Caco-2 (cell line): Measurements from ENCODE around the gene RAPGEF2. TPM values are rescaled to one million over a fixed set of nuclear protein-coding genes. Genes with fewer than 3 reads are reported as not detected.
"Not testable (repeated sequence)": the region's sequence is repeated elsewhere in the genome, so short reads cannot be mapped to it uniquely, and the experiment has no call there.

Experiments
- BruUV-seq: library from RNA; stranded (reverse); fragments of 400-500 nt; replicated peaks from 2 replicates; lab custom pipeline; 2021; lab: Mats Ljungman, UMichigan
- CTCF ChIA-PET: fragments of 300-600 bp; sonication (Branson Sonifier 250); formaldehyde crosslinking; loops from one replicate; lab custom pipeline; 2022; ENCODE audit warnings: antibody characterized with exemption; lab: Charles Lee
- POLR2A ChIA-PET: fragments of 300-600 bp; sonication (Branson Sonifier 250); formaldehyde crosslinking; loops from one replicate; lab custom pipeline; 2022; ENCODE audit warnings: antibody characterized with exemption; lab: Charles Lee
- DNase-seq, 2 experiments: peaks; one replicate each; pipeline versions ENCODE4 v3.0.0 to v3.0.0-alpha.2; 2020 to 2022
- H3K27me3 ChIP-seq: replicated peaks from 2 replicates; pipeline ENCODE4 v1.6.0; 2011; ENCODE audit warnings: low read length; ENCODE audit not compliant: control insufficient read depth, insufficient read depth
- H3K36me3 ChIP-seq: 2 replicates; pipeline ENCODE4 v1.5.1; 2011; ENCODE audit warnings: low read length; ENCODE audit not compliant: control insufficient read depth, insufficient read depth
- H3K4me1 ChIP-seq: fragments of 250-450 bp; sonication (Bioruptor Pico); 2 replicates; pipeline ENCODE4 v1.5.1; 2020; ENCODE audit warnings: mild to moderate bottlenecking
- H3K4me3 ChIP-seq: 2 replicates; pipeline ENCODE4 v1.5.1; 2011; ENCODE audit warnings: low read depth, mild to moderate bottlenecking, control low read depth, low read length
- H3K9me3 ChIP-seq: fragments of 250-450 bp; sonication (Bioruptor Pico); 2 replicates; pipeline ENCODE4 v1.5.1; 2020; ENCODE audit warnings: mild to moderate bottlenecking, moderate library complexity
- H3K27ac Mint-ChIP-seq: one replicate; pipeline ENCODE4 v1.8.0; 2022; ENCODE audit warnings: mixed read lengths; ENCODE audit not compliant: unreplicated experiment
- H3K27me3 Mint-ChIP-seq: one replicate; pipeline ENCODE4 v1.8.0; 2022; ENCODE audit warnings: mixed read lengths; ENCODE audit not compliant: insufficient read depth, unreplicated experiment
- H3K36me3 Mint-ChIP-seq: one replicate; pipeline ENCODE4 v1.8.0; 2022; ENCODE audit warnings: mild to moderate bottlenecking, mixed read lengths; ENCODE audit not compliant: insufficient read depth, unreplicated experiment
- H3K4me1 Mint-ChIP-seq: one replicate; pipeline ENCODE4 v1.8.0; 2022; ENCODE audit warnings: low read depth, mixed read lengths; ENCODE audit not compliant: unreplicated experiment
- H3K4me3 Mint-ChIP-seq: one replicate; pipeline ENCODE4 v1.8.0; 2022; ENCODE audit warnings: mild to moderate bottlenecking, moderate library complexity, mixed read lengths; ENCODE audit not compliant: unreplicated experiment
- H3K9me3 Mint-ChIP-seq: one replicate; pipeline ENCODE4 v1.8.0; 2022; ENCODE audit warnings: mixed read lengths; ENCODE audit not compliant: unreplicated experiment
- CTCF ChIP-seq, 2 experiments: fragments of 200-600 bp in 1 of 2; IDR thresholded peaks; 1 replicate in 1 of 2; 2 replicates in 1 of 2; pipeline versions ENCODE4 v1.5.1 to v1.8.0; 2011 to 2022; ENCODE audit warnings: antibody characterized with exemption in 1 of 2, control low read depth in 1 of 2, inconsistent platforms in 1 of 2, low read depth in 1 of 2, low read length in 1 of 2, mild to moderate bottlenecking in 1 of 2, moderate library complexity in 1 of 2; ENCODE audit not compliant: insufficient read depth in 1 of 2, severe bottlenecking in 1 of 2, unreplicated experiment in 1 of 2
- intact Hi-C: fragments of 100-400 bp; cut with micrococcal nuclease; formaldehyde crosslinking; loops from one replicate; pipeline ENCODE4 v1.10.0; 2022; ENCODE audit not compliant: unreplicated experiment
- total RNA-seq: library from RNA; stranded (reverse); gene quantifications from 2 replicates; pipeline ENCODE4 v1.2.3, GENCODE V29; 2022

Gene RAPGEF2
- total RNA-seq, 1 experiment from 2014 or later: 67.6 TPM

- H3K4me1 Mint-ChIP-seq, H3K36me3 ChIP-seq, H3K4me3 Mint-ChIP-seq, H3K4me1 ChIP-seq, H3K9me3 Mint-ChIP-seq, H3K27me3 ChIP-seq, H3K27me3 Mint-ChIP-seq, H3K4me3 ChIP-seq, POLR2A ChIA-PET, BruUV-seq, H3K9me3 ChIP-seq: not testable (repeated sequence)
- intact Hi-C loops: loop anchor here (5.0 to 10.0 kb wide), 2 partner anchors 89 to 461 kb away; no protein-coding TSS in a partner anchor
- peak; percentile 36 to 40 for TF ChIP-seq CTCF (IDR thresholded peaks at IDR 0.05; ENCODE audit: insufficient read depth in 1 of 2, low read depth in 1 of 2, low read length in 1 of 2, severe bottlenecking in 1 of 2, unreplicated experiment in 1 of 2)
- Mint-ChIP-seq H3K36me3 (peaks cover 33% of the 10 kb centered on the region), H3K27ac (peak overlapping the region; percentile 3)
- DNase-seq: peak; percentile 58 to 63
- CTCF ChIA-PET: interaction anchor here (0.6 kb wide), 1 partner anchor 342 kb away, joined by 3 read pairs; no protein-coding TSS in a partner anchor
These were observed 213.0 kb downstream of the RAPGEF2 start for GRCh38 chr4:159315879-159316278.

- H3K9me3 Mint-ChIP-seq: no peaks in the 10 kb centered on the region
- BruUV-seq: no TSS peak
- Histone ChIP-seq H3K27me3 (no peaks in the 10 kb centered on the region), H3K4me1 (no peaks in the 10 kb centered on the region), H3K9me3 (no peaks in the 10 kb centered on the region), H3K36me3 (0 out of 2 replicates have a peak, but pooled peaks cover 1% of the 10 kb centered on the region), H3K4me3 (no peak overlapping the region)
- TF ChIP-seq CTCF (IDR thresholded peaks at IDR 0.05; ENCODE audit: insufficient read depth in 1 of 2, low read depth in 1 of 2, low read length in 1 of 2, severe bottlenecking in 1 of 2, unreplicated experiment in 1 of 2): no peak
- no peak for DNase-seq
- H3K4me3 Mint-ChIP-seq: no peak overlapping the region
- intact Hi-C loops: loop anchor here (5.0 to 10.0 kb wide), 2 partner anchors 90 to 462 kb away; no protein-coding TSS in a partner anchor
- no peak overlapping the region for H3K27ac Mint-ChIP-seq
- CTCF ChIA-PET: no interaction called here
- no peaks in the 10 kb centered on the region for H3K27me3 Mint-ChIP-seq
- POLR2A ChIA-PET: no interaction called here
- H3K36me3 Mint-ChIP-seq: peaks cover 33% of the 10 kb centered on the region
- H3K4me1 Mint-ChIP-seq: peaks cover 7% of the 10 kb centered on the region
These were observed 214.3 kb downstream of the RAPGEF2 start for GRCh38 chr4:159317203-159317602.

- H3K27ac Mint-ChIP-seq: no peak overlapping the region
- Histone ChIP-seq H3K36me3 (peaks cover 1% of the 10 kb centered on the region; the same call in 1 of the 2 replicates), H3K4me3 (no peak overlapping the region), H3K4me1 (no peaks in the 10 kb centered on the region), H3K27me3 (no peaks in the 10 kb centered on the region), H3K9me3 (no peaks in the 10 kb centered on the region)
- BruUV-seq: no TSS peak
- intact Hi-C loops: loop anchor here (1.0 to 10.0 kb wide), 3 partner anchors 92 to 464 kb away; no protein-coding TSS in a partner anchor
- TF ChIP-seq CTCF (IDR thresholded peaks at IDR 0.05; ENCODE audit: insufficient read depth in 1 of 2, low read depth in 1 of 2, low read length in 1 of 2, severe bottlenecking in 1 of 2, unreplicated experiment in 1 of 2): no peak
- H3K4me3 Mint-ChIP-seq: no peak overlapping the region
- H3K36me3 Mint-ChIP-seq: peaks cover 40% of the 10 kb centered on the region
- peaks cover 7% of the 10 kb centered on the region for H3K4me1 Mint-ChIP-seq
- no peak for DNase-seq
- POLR2A ChIA-PET: no interaction called here
- H3K9me3 Mint-ChIP-seq: no peaks in the 10 kb centered on the region
- CTCF ChIA-PET: no interaction called here
- H3K27me3 Mint-ChIP-seq: no peaks in the 10 kb centered on the region
These were observed 216.1 kb downstream of the RAPGEF2 start for GRCh38 chr4:159319027-159319426.
